Measurements from ENCODE around the gene EPO. TPM values are rescaled to one million over a fixed set of nuclear protein-coding genes. Genes with fewer than 3 reads are reported as not detected.
"Not testable (repeated sequence)": the region's sequence is repeated elsewhere in the genome, so short reads cannot be mapped to it uniquely, and the experiment has no call there.

Gene EPO
- total RNA-seq, 1 donor from 2014 or later: not detected

- TF ChIP-seq CTCF (IDR thresholded peaks at IDR 0.05): no peak
- no peak overlapping the region for H3K27ac ChIP-seq
- intact Hi-C loops (cut with DNase I): no loop called here
- ATAC-seq (no peak), DNase-seq (no peak)
- no peak overlapping the region for H3K4me3 ChIP-seq
- no peaks in the 10 kb centered on the region for H3K9me3 ChIP-seq
- no peaks in the 10 kb centered on the region for H3K36me3 ChIP-seq
- peaks cover 14% of the 10 kb centered on the region for H3K4me1 ChIP-seq
- H3K27me3 ChIP-seq (ENCODE audit: low read depth): no peaks in the 10 kb centered on the region
These were observed 8.9 kb upstream of the EPO start for GRCh38 chr7:100711369-100711768.

- Histone ChIP-seq H3K4me3 (no peak overlapping the region), H3K27me3 (ENCODE audit: low read depth) (peaks cover 2% of the 10 kb centered on the region), H3K9me3 (no peaks in the 10 kb centered on the region), H3K36me3 (no peaks in the 10 kb centered on the region), H3K4me1 (no peaks in the 10 kb centered on the region), H3K27ac (no peak overlapping the region)
- DNase-seq: no peak
- intact Hi-C loops (cut with DNase I): no loop called here
- no peak for ATAC-seq
- no peak for TF ChIP-seq CTCF (IDR thresholded peaks at IDR 0.05)
These were observed 5.5 kb upstream of the EPO start for GRCh38 chr7:100714725-100715124.

GRCh38 chr7:100717073-100717472 lies 3.2 kb upstream of the EPO start:
- H3K36me3 ChIP-seq; H3K4me1 ChIP-seq; H3K4me3 ChIP-seq; H3K9me3 ChIP-seq; DNase-seq; ATAC-seq; H3K27ac ChIP-seq; intact Hi-C loops (cut with DNase I): not testable (repeated sequence)
- H3K27me3 ChIP-seq (ENCODE audit: low read depth): peaks cover 26% of the 10 kb centered on the region

DNA sequence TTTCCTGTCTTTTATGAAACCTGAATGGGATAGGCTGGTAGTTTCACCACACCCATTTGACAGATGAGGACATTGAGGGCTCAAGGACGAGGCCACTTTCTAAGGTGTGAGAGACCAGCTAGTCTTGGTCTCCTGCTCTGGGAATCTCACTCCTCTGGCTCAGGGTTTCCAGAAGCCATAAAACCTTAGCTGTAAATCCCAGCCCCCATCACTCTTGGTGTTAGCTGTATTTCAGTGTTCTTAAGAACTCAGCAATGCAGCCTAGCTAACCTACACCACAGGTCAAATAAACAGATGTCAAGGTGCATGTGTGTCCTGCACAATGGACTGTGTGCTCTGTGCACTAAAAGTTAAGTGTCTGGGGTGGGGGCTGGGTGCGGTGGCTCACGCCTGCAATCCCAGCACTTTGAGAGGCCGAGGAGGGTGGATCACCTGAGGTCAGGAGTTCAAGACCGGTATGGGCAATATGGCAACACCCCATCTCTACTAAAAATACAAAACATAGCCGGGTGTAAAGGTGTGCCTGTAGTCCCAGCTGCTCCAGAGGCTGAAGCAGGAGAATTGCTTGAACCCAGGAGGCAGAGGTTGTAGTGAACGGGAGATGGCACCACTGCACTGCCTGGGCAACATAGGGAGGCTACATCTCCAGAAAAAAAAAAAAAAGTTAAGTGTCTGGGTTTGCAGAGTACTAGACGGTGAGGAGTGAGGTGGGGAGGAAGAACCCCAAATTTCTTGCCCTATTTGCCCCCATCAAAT lies 567 bp upstream of the EPO start:
- intact Hi-C loops (cut with DNase I): no loop called here
- Histone ChIP-seq H3K4me3 (no peak overlapping the region), H3K27ac (no peak overlapping the region), H3K27me3 (ENCODE audit: low read depth) (peaks cover 27% of the 10 kb centered on the region), H3K4me1 (no peaks in the 10 kb centered on the region), H3K36me3 (no peaks in the 10 kb centered on the region), H3K9me3 (no peaks in the 10 kb centered on the region)
- ATAC-seq (no peak), DNase-seq (no peak)
- TF ChIP-seq CTCF (IDR thresholded peaks at IDR 0.05): no peak

DNA sequence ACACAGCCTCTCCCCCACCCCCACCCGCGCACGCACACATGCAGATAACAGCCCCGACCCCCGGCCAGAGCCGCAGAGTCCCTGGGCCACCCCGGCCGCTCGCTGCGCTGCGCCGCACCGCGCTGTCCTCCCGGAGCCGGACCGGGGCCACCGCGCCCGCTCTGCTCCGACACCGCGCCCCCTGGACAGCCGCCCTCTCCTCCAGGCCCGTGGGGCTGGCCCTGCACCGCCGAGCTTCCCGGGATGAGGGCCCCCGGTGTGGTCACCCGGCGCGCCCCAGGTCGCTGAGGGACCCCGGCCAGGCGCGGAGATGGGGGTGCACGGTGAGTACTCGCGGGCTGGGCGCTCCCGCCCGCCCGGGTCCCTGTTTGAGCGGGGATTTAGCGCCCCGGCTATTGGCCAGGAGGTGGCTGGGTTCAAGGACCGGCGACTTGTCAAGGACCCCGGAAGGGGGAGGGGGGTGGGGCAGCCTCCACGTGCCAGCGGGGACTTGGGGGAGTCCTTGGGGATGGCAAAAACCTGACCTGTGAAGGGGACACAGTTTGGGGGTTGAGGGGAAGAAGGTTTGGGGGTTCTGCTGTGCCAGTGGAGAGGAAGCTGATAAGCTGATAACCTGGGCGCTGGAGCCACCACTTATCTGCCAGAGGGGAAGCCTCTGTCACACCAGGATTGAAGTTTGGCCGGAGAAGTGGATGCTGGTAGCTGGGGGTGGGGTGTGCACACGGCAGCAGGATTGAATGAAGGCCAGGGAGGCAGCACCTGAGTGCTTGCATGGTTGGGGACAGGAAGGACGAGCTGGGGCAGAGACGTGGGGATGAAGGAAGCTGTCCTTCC lies 620 bp downstream of the EPO start:
- TF ChIP-seq CTCF (IDR thresholded peaks at IDR 0.05): no peak
- H3K27me3 ChIP-seq (ENCODE audit: low read depth): peaks cover 27% of the 10 kb centered on the region
- H3K36me3 ChIP-seq: no peaks in the 10 kb centered on the region
- H3K9me3 ChIP-seq: no peaks in the 10 kb centered on the region
- peaks cover 6% of the 10 kb centered on the region for H3K4me1 ChIP-seq
- DNase-seq (no peak), ATAC-seq (no peak)
- H3K27ac ChIP-seq: no peak overlapping the region
- intact Hi-C loops (cut with DNase I): no loop called here
- H3K4me3 ChIP-seq: no peak overlapping the region

GRCh38 chr7:100721505-100721812 lies 1.2 kb downstream of the EPO start:
- DNase-seq: no peak
- intact Hi-C loops (cut with DNase I): no loop called here

More at GRCh38 chr7:100721505-100721812, 1.2 kb downstream of the EPO start:
- H3K27me3 ChIP-seq (ENCODE audit: low read depth): peaks cover 27% of the 10 kb centered on the region
- H3K36me3 ChIP-seq: no peaks in the 10 kb centered on the region
- no peak for TF ChIP-seq CTCF (IDR thresholded peaks at IDR 0.05)
- H3K9me3 ChIP-seq: no peaks in the 10 kb centered on the region
- no peak overlapping the region for H3K27ac ChIP-seq
- no peak overlapping the region for H3K4me3 ChIP-seq
- peaks cover 6% of the 10 kb centered on the region for H3K4me1 ChIP-seq
- ATAC-seq: no peak

All from lower lobe of right lung (tissue), 2 donors.